Esophagus muscularis mucosa (tissue), 4 donors: ENCODE data around the gene OR51D1. TPM values are rescaled to one million over a fixed set of nuclear protein-coding genes. Genes with fewer than 3 reads are reported as not detected.
A peak's percentile ranks its signal among the peaks of the same experiment; 100 is the strongest.

ENCODE experiments used
- DNase-seq: peaks from one replicate; pipeline ENCODE4 v3.0.0-alpha.2; 2017; ENCODE audit errors: extremely low spot score
- H3K27ac ChIP-seq, 4 donors: fragments of 200-600 bp; sonication (generic); replicated peaks in 1 of 4; 1 replicate in 3 of 4; 2 replicates in 1 of 4; pipeline ENCODE4 v1.5.1; 2016 to 2019; ENCODE audit warnings: mild to moderate bottlenecking in 1 of 4
- H3K27me3 ChIP-seq, 4 donors: fragments of 200-600 bp; sonication (generic); one replicate each; pipeline versions ENCODE4 v1.5.1 to v1.6.0; 2016 to 2019
- H3K36me3 ChIP-seq, 4 donors: fragments of 200-600 bp; sonication (generic); one replicate each; pipeline ENCODE4 v1.5.1; 2016 to 2019
- H3K4me1 ChIP-seq, 4 donors: fragments of 200-600 bp; sonication (generic); one replicate each; pipeline ENCODE4 v1.5.1; 2016 to 2019
- H3K4me3 ChIP-seq, 4 donors: fragments of 200-600 bp; sonication (generic); 1 replicate in 2 of 4; 2 replicates in 2 of 4; pipeline ENCODE4 v1.5.1; 2016 to 2019; ENCODE audit warnings: mild to moderate bottlenecking in 4 of 4, moderate library complexity in 1 of 4
- H3K9me3 ChIP-seq, 4 donors: fragments of 200-600 bp; sonication (generic); 1 replicate in 3 of 4; 2 replicates in 1 of 4; pipeline ENCODE4 v1.5.1; 2016 to 2019
- EP300 ChIP-seq: sonication (generic); formaldehyde crosslinking; IDR thresholded peaks from one replicate; pipeline ENCODE4 v1.6.1; 2017; ENCODE audit warnings: antibody characterized with exemption
- POLR2A ChIP-seq: fragments of 450-650 bp; IDR thresholded peaks from one replicate; pipeline ENCODE4 v1.6.1; 2017; ENCODE audit warnings: antibody characterized with exemption, moderate library complexity, mild to moderate bottlenecking, low read depth
- POLR2AphosphoS5 ChIP-seq, 2 donors: sonication (generic); formaldehyde crosslinking; IDR thresholded peaks; one replicate each; pipeline ENCODE4 v1.6.1; 2017; ENCODE audit warnings: antibody characterized with exemption in 2 of 2
- WGBS: methylation state at CpG from one replicate; pipeline ENCODE4 v1.1.5; 2018; 5-methylcytosine and 5-hydroxymethylcytosine counted together
- intact Hi-C: fragments of 100-400 bp; cut with DNase I; formaldehyde crosslinking; loops from one replicate; pipeline ENCODE4 v1.15.1; 2023
- total RNA-seq, 4 donors: library from RNA; depleted of rRNA; stranded (reverse); fragments of >200 nt; gene quantifications; one replicate each; pipeline versions ENCODE4 v1.1.0 to v1.2.1, GENCODE V29; 2016
- TF ChIP-seq, protein P1 (sequence below), 3 experiments: fragments of 200-600 bp in 2 of 3; fragments of 450-650 bp in 1 of 3; sonication (generic) in 2 of 3; IDR thresholded peaks; one replicate each; pipeline ENCODE4 v1.5.1; 2017 to 2019; ENCODE audit warnings: antibody characterized with exemption in 3 of 3, mild to moderate bottlenecking in 2 of 3, moderate library complexity in 1 of 3

OR51D1 gene
- total RNA-seq, 4 donors from 2014 or later: not detected

DNA sequence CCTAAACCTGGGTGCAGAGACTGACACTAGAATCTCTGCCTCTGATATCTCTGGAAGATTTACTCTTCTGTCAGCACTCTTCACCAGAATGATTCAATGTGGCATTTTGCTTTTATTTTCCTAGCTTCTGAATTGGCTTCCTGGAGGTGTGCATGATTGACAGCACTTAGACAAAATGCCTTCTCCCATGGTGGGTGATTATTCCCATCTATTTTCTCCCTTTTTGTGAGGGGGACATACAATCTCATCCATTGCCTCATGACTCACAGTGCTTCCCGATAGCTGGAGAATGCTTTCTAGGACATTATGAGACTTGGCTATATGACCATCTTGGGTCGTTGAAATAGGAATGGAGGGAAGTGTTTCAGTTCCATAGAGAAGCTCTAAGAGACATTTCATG lies 25.3 kb upstream of the OR51D1 start:
- H3K4me1 ChIP-seq: peaks cover 7 to 13% (median 11%) of the 10 kb centered on the region in 4 donors
- H3K27me3 ChIP-seq: no peaks in the 10 kb centered on the region
- H3K9me3 ChIP-seq: no peaks in the 10 kb centered on the region
- no peaks in the 10 kb centered on the region for H3K36me3 ChIP-seq
- intact Hi-C loops: no loop called here
- no peak overlapping the region for H3K4me3 ChIP-seq
- no peak for DNase-seq
- TF ChIP-seq, protein P1, sequence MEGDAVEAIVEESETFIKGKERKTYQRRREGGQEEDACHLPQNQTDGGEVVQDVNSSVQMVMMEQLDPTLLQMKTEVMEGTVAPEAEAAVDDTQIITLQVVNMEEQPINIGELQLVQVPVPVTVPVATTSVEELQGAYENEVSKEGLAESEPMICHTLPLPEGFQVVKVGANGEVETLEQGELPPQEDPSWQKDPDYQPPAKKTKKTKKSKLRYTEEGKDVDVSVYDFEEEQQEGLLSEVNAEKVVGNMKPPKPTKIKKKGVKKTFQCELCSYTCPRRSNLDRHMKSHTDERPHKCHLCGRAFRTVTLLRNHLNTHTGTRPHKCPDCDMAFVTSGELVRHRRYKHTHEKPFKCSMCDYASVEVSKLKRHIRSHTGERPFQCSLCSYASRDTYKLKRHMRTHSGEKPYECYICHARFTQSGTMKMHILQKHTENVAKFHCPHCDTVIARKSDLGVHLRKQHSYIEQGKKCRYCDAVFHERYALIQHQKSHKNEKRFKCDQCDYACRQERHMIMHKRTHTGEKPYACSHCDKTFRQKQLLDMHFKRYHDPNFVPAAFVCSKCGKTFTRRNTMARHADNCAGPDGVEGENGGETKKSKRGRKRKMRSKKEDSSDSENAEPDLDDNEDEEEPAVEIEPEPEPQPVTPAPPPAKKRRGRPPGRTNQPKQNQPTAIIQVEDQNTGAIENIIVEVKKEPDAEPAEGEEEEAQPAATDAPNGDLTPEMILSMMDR (IDR thresholded peaks at IDR 0.05): no peak
- TF ChIP-seq POLR2A: no peak
- WGBS: 92% methylated on average over 2 of the region's 2 CpGs
- H3K27ac ChIP-seq: no peak overlapping the region

DNA sequence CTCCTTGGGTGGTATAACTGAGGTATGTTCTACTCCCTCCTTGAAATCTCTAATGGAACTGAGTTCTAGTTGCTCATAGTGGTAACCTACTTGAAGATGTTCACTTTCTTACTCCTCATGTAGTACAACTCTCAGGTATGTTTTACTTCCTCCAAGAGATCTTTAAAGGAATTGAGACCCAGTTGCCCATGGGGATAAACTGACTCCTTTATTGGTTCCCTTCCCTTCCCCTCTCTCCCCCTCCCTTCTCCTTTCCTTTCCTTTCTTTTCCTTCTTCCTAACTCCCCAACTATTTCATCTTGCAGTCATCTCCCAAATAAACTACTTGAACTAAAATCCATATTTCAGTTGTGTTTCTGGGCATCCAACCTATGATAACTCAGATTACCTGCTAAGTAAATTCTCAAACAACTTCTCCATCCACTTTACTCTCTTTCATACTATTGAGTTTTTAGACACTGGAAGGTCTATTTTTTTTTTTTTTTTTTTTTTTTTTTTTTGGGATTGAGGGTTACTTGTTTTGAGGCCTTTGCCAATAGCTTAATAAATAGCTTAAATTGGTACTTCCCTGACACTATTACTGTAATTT lies 21.3 kb upstream of the OR51D1 start:
- Histone ChIP-seq H3K36me3 (no peaks in the 10 kb centered on the region), H3K27ac (no peak overlapping the region), H3K9me3 (no peaks in the 10 kb centered on the region), H3K4me1 (no peaks in the 10 kb centered on the region), H3K4me3 (no peak overlapping the region), H3K27me3 (no peaks in the 10 kb centered on the region)
- DNase-seq: no peak
- TF ChIP-seq POLR2A (no peak), EP300 (no peak), POLR2AphosphoS5 (IDR thresholded peaks at IDR 0.05) (no peak)
- TF ChIP-seq, protein P1 (IDR thresholded peaks at IDR 0.05): no peak
- intact Hi-C loops: no loop called here

DNA sequence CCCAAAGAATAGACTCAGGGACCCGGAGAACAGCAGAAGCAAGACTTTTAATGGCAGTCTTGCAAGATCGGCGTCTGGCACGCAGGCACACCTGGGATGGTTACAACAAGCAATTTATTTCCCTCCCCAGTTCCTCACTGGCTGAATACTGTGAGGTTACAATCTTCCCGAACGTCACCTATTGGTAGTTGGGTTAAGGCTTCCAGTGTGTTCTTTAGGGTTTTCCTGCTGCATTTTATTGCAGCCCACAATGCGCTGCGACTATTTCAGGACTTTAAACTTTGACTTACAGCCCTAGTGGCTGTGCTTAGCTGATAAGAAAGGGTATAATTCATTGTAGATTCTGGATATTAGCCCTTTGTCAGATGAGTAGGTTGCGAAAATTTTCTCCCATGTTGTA lies 17.8 kb upstream of the OR51D1 start:
- Histone ChIP-seq H3K4me1 (no peaks in the 10 kb centered on the region), H3K36me3 (no peaks in the 10 kb centered on the region), H3K9me3 (no peaks in the 10 kb centered on the region), H3K4me3 (no peak overlapping the region), H3K27ac (no peak overlapping the region), H3K27me3 (no peaks in the 10 kb centered on the region)
- peak; percentile 39 for DNase-seq
- WGBS: 74% methylated on average over 9 of the region's 9 CpGs
- TF ChIP-seq, protein P1 (IDR thresholded peaks at IDR 0.05): no peak
- TF ChIP-seq POLR2AphosphoS5 (IDR thresholded peaks at IDR 0.05): no peak
- TF ChIP-seq POLR2A: no peak
- no peak for TF ChIP-seq EP300
- intact Hi-C loops: no loop called here

DNA sequence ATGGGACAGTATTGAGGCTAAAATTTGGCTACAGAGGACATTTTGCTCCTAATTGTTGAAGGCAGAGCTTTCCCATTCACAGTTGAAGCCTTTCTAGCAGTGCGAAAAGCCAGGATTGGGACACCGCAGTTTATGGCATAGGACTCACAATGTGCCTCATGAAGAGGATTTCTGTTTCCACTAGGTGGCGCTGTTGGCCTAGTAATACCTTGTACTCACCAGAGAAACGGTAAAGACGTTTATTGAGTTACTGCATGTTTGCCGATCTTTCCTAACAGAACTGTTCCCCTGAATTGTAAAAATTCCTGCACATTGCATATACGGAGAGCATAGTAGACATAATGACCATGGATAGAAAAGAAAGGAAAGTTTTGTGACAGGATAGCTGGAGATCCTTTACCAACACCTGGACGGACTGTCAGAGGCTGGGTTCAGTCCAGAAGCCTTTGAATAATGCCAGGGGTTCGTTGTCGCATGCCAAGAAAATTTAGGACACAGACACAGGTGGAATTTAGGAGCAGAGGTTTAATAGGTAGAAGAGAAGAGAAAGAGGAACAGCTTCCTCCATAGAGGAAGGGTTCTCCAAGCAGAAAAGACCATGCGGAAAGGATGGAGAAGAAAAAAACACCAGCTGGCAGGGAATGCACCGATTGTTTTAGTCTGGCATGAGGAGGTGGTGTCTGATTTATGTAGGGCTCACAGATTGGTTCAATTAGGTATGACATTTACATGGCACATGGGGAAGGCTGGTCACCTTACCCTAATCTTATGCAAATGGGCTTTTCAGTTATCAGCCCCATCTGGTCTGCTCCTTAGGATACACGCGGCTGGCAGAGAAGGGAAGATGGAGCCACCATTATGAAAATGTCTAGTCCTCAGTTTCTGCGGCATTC lies 10.8 kb upstream of the OR51D1 start:
- DNase-seq: peak; percentile 84
- H3K9me3 ChIP-seq: peaks cover 0 to 13% (median 10%) of the 10 kb centered on the region in 4 donors
- no peaks in the 10 kb centered on the region for H3K36me3 ChIP-seq

More for the DNA sequence above, 10.8 kb upstream of the OR51D1 start:
- H3K4me1 ChIP-seq: no peaks in the 10 kb centered on the region
- intact Hi-C loops: no loop called here
- 43% methylated on average over 15 of the region's 15 CpGs for WGBS
- peaks cover 0 to 5% (median 0%) of the 10 kb centered on the region in 4 donors for H3K27me3 ChIP-seq
- no peak overlapping the region for H3K4me3 ChIP-seq
- H3K27ac ChIP-seq: no peak overlapping the region
- no peak for TF ChIP-seq POLR2A
- TF ChIP-seq, protein P1 (IDR thresholded peaks at IDR 0.05): peak; percentile 50 to 63 (median 58)
